Hepatocyte (in vitro differentiated cells): ENCODE data around the gene FNDC4.

Source experiments
- CTCF ChIP-seq: fragments of 200-600 bp; sonication (generic); IDR thresholded peaks from 2 replicates; pipeline ENCODE4 v1.5.1; 2016; ENCODE audit warnings: antibody characterized with exemption, mild to moderate bottlenecking; ENCODE audit not compliant: poor library complexity
- EZH2 ChIP-seq: fragments of 200-600 bp; sonication (generic); IDR thresholded peaks from 2 replicates; pipeline ENCODE4 v1.6.1; 2016; ENCODE audit warnings: antibody characterized with exemption, mild to moderate bottlenecking, borderline replicate concordance

GRCh38 chr2:27442920-27443282, 52.1 kb downstream of the FNDC4 start:
- no peak for TF ChIP-seq CTCF
- no peak for TF ChIP-seq EZH2
